GM12878 (cell line): ENCODE results near the gene ELN.

Source experiments
- CBFB ChIP-seq: IDR thresholded peaks from 2 replicates; pipeline ENCODE4 v1.6.1; 2016; ENCODE audit warnings: antibody characterized with exemption, low read depth
- CTCF ChIP-seq, 3 experiments: IDR thresholded peaks in 2 of 3; conservative IDR thresholded peaks in 1 of 3; 2 replicates each; pipeline ENCODE4 v1.5.1; 2011; ENCODE audit warnings: low read depth in 3 of 3, low read length in 3 of 3, mild to moderate bottlenecking in 3 of 3, control low read depth in 2 of 3, moderate library complexity in 2 of 3, inconsistent platforms in 1 of 3, mixed read lengths in 1 of 3; ENCODE audit not compliant: control insufficient read depth in 2 of 3, insufficient read depth in 1 of 3; ENCODE audit errors: extremely low read depth in 1 of 3
- HDAC2 ChIP-seq: fragments of 200-600 bp; sonication (generic); IDR thresholded peaks from 2 replicates; pipeline ENCODE4 v1.6.1; 2017
- IKZF1 ChIP-seq: fragments of 450-650 bp; conservative IDR thresholded peaks from 2 replicates; pipeline ENCODE4 v1.6.1; 2017; ENCODE audit warnings: antibody characterized with exemption, mild to moderate bottlenecking
- MAX ChIP-seq: IDR thresholded peaks from 2 replicates; pipeline ENCODE4 v1.6.1; 2012; ENCODE audit warnings: low read depth, low read length, improper control_type of control experiment
- NR2C2 ChIP-seq: IDR thresholded peaks from 2 replicates; pipeline ENCODE4 v1.6.1; 2011; ENCODE audit warnings: borderline replicate concordance, low read depth; ENCODE audit not compliant: control insufficient read depth, insufficient read length
- POLR2AphosphoS2 ChIP-seq: IDR thresholded peaks from 2 replicates; pipeline ENCODE4 v1.6.1; 2011; ENCODE audit warnings: low read depth, mild to moderate bottlenecking, low read length, improper control_type of control experiment, moderate library complexity
- RAD21 ChIP-seq: IDR thresholded peaks from 2 replicates; pipeline ENCODE4 v1.6.1; 2011; ENCODE audit warnings: mild to moderate bottlenecking, low read depth, low read length, moderate library complexity; ENCODE audit not compliant: insufficient read depth
- SIN3A ChIP-seq: IDR thresholded peaks from 2 replicates; pipeline ENCODE4 v1.6.1; 2012; ENCODE audit warnings: low read depth, low read length, improper control_type of control experiment
- SPI1 ChIP-seq: IDR thresholded peaks from 2 replicates; pipeline ENCODE4 v1.6.1; 2011; ENCODE audit warnings: low read depth, mild to moderate bottlenecking, low read length, moderate library complexity, borderline replicate concordance; ENCODE audit not compliant: insufficient read depth
- ZNF217 ChIP-seq: fragments of 450-650 bp; IDR thresholded peaks from 2 replicates; pipeline ENCODE4 v1.6.1; 2017; ENCODE audit warnings: antibody characterized with exemption, mild to moderate bottlenecking

GRCh38 chr7:74082770-74083116 lies 54.8 kb downstream of the ELN start:
- no peak for TF ChIP-seq RAD21
- no peak for TF ChIP-seq SPI1
- TF ChIP-seq POLR2AphosphoS2 = no peak
- no peak for TF ChIP-seq CBFB
- TF ChIP-seq NR2C2 = no peak
- no peak for TF ChIP-seq ZNF217
- no peak for TF ChIP-seq CTCF (IDR thresholded peaks at IDR 0.05 in 2 of 3, conservative IDR thresholded peaks at IDR 0.05 in 1 of 3; ENCODE audit: control insufficient read depth in 2 of 3, extremely low read depth in 1 of 3, insufficient read depth in 1 of 3, low read depth in 3 of 3, low read length in 3 of 3)
- no peak for TF ChIP-seq HDAC2
- no peak for TF ChIP-seq MAX
- TF ChIP-seq SIN3A = no peak
- TF ChIP-seq IKZF1 = no peak
